ENCODE results near the gene OSBPL10.

Gene OSBPL10

DNA sequence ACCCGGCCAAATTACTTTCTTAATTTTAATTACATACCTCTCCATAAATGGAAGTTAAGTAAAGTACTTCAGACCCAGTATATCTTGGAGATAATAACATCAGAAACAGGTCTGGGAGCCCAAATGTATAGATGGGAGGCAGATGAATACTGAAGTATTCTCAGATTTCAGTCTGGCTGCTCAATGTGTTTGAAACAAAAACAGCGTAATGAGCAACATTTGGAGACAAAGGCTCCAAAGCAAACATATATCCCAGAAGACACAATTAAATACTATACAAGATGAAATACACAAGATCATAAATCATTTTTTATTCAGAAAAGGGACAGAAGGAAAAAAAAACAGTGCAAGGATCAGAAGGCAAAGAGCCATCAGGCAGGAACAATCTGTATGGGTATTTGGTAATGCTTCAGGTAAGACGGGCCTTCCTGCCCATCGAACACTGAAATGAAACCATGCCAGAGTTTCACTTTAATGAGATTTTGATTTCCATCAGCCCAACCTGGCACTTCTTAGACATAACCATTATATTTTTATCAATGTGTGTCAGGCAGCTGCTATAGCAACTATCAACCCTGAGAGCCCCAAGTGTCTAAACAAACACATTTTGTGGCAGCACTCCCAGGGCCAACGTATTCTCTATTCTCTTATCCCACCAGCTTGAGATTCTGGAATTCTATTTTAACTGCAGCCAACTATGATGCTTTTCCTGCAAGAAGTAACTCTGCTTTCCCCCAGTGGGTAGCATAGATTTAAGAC is 237.6 kb downstream of the OSBPL10 start:
- Histone ChIP-seq H3K9ac (ENCODE audit: low read length in 2 of 2) (no peak overlapping the region), H3K27me3 (ENCODE audit: control insufficient read depth in 1 of 2, insufficient read depth in 2 of 2, low read length in 2 of 2) (no peaks in the 10 kb centered on the region), H3K36me3 (ENCODE audit: control insufficient read depth in 2 of 2, insufficient read depth in 2 of 2, low read length in 2 of 2) (no peaks in the 10 kb centered on the region), H3K9me3 (ENCODE audit: control insufficient read depth in 2 of 2, low read length in 2 of 2) (no peaks in the 10 kb centered on the region), H3K4me1 (ENCODE audit: control insufficient read depth, insufficient read depth, low read length) (no peaks in the 10 kb centered on the region), H3K4me3 (ENCODE audit: low read length in 2 of 2) (no peak overlapping the region), H3K27ac (ENCODE audit: low read length) (no peak overlapping the region)

DNA sequence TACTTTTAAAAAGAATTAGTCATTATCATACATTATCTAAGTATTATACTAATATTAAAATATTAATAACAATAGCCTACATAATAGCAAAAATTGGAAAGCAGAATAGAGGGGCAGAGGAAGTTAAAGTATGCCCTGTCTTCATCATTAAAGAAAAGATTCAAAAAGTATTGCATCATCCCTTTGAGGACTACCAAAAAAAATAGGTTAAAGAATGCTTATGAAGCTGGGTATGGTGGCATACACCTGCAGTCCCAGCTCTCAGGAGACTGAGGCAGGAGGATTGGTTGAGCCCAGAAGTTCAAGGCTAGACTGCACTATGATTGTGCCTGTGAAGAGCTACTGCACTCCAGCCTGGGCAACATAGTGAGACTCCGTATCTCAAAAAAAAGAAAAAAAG is 240.7 kb downstream of the OSBPL10 start:
- H3K9ac ChIP-seq (ENCODE audit: low read length in 2 of 2): no peak overlapping the region
- no peak overlapping the region for H3K27ac ChIP-seq (ENCODE audit: low read length)
- H3K4me1 ChIP-seq (ENCODE audit: control insufficient read depth, insufficient read depth, low read length): no peaks in the 10 kb centered on the region
- no peaks in the 10 kb centered on the region for H3K27me3 ChIP-seq (ENCODE audit: control insufficient read depth in 1 of 2, insufficient read depth in 2 of 2, low read length in 2 of 2)
- no peaks in the 10 kb centered on the region for H3K9me3 ChIP-seq (ENCODE audit: control insufficient read depth in 2 of 2, low read length in 2 of 2)
- H3K4me3 ChIP-seq (ENCODE audit: low read length in 2 of 2): no peak overlapping the region
- H3K36me3 ChIP-seq (ENCODE audit: control insufficient read depth in 2 of 2, insufficient read depth in 2 of 2, low read length in 2 of 2): no peaks in the 10 kb centered on the region

DNA sequence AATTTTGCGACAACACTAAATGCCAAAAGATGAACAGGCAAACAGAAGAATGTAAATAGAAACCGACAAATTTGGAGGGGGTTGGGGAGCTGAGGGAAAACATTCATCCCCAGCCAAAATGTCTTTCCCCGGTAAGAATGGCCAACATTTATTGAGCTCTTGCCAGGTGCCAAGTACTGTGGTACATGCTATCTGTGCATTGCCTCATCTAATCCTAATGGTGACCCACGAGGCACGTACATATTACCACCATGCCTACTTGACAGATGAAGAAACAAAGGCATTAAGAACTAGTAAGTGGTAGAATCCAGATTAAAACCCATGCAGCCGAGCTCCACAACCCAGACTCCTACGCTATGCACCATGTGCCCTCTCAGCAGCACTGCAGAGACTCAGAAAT is 242.7 kb downstream of the OSBPL10 start:
- Histone ChIP-seq H3K4me3 (ENCODE audit: low read length in 2 of 2) (no peak overlapping the region), H3K9ac (ENCODE audit: low read length in 2 of 2) (no peak overlapping the region), H3K4me1 (ENCODE audit: control insufficient read depth, insufficient read depth, low read length) (peaks cover under 1% of the 10 kb centered on the region), H3K27ac (ENCODE audit: low read length) (no peak overlapping the region), H3K27me3 (ENCODE audit: control insufficient read depth in 1 of 2, insufficient read depth in 2 of 2, low read length in 2 of 2) (no peaks in the 10 kb centered on the region), H3K36me3 (ENCODE audit: control insufficient read depth in 2 of 2, insufficient read depth in 2 of 2, low read length in 2 of 2) (no peaks in the 10 kb centered on the region), H3K9me3 (ENCODE audit: control insufficient read depth in 2 of 2, low read length in 2 of 2) (no peaks in the 10 kb centered on the region)

DNA sequence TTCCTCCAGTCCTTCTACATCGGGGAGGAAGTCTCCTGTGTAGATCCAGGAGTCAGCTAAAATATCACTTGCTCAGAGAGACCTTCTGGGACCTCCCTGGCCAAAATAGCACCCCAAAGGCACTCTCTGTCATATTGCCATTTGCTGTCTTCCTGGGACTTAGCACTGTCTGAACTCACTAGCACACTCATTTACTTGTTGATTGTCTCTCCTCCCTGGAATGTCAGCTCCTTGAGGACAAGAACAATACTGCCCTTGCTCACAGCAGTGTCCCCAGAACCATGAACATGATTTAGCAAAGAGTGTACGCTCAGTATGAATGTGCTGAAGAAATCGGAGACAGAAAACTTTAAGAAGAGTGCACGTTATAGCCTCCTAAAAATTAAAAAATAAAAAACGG is 245.4 kb downstream of the OSBPL10 start:
- H3K9me3 ChIP-seq (ENCODE audit: control insufficient read depth in 2 of 2, low read length in 2 of 2): no peaks in the 10 kb centered on the region
- H3K4me1 ChIP-seq (ENCODE audit: control insufficient read depth, insufficient read depth, low read length): peaks cover 4% of the 10 kb centered on the region
- H3K9ac ChIP-seq (ENCODE audit: low read length in 2 of 2): no peak overlapping the region
- H3K4me3 ChIP-seq (ENCODE audit: low read length in 2 of 2): no peak overlapping the region
- H3K27ac ChIP-seq (ENCODE audit: low read length): no peak overlapping the region
- H3K27me3 ChIP-seq (ENCODE audit: control insufficient read depth in 1 of 2, insufficient read depth in 2 of 2, low read length in 2 of 2): no peaks in the 10 kb centered on the region
- no peaks in the 10 kb centered on the region for H3K36me3 ChIP-seq (ENCODE audit: control insufficient read depth in 2 of 2, insufficient read depth in 2 of 2, low read length in 2 of 2)

DNA sequence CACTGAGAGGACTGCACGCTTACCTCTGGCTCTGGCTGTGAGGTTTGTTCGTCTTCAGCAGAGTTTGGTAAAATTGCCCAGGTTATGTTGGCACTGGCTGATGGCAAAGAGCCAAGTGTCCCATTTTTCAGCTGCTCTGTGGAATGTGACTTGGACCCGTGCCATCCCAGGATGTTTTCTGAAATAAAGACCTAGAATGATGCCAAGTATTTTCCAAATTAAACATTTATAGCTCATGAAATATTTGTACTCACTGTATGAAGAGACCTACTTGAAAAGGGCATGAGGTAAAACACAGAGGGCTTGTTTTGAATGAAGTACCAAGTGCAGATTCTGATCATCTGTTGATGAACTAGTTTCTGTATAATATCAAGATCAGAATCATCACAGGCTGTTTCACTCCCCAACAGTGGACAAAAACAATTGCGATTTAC is 247.8 kb downstream of the OSBPL10 start:
- Histone ChIP-seq H3K27me3 (ENCODE audit: control insufficient read depth in 1 of 2, insufficient read depth in 2 of 2, low read length in 2 of 2) (no peaks in the 10 kb centered on the region), H3K27ac (ENCODE audit: low read length) (no peak overlapping the region), H3K9me3 (ENCODE audit: control insufficient read depth in 2 of 2, low read length in 2 of 2) (no peaks in the 10 kb centered on the region), H3K9ac (ENCODE audit: low read length in 2 of 2) (no peak overlapping the region), H3K4me3 (ENCODE audit: low read length in 2 of 2) (no peak overlapping the region), H3K4me1 (ENCODE audit: control insufficient read depth, insufficient read depth, low read length) (peaks cover 4% of the 10 kb centered on the region), H3K36me3 (ENCODE audit: control insufficient read depth in 2 of 2, insufficient read depth in 2 of 2, low read length in 2 of 2) (no peaks in the 10 kb centered on the region)

DNA sequence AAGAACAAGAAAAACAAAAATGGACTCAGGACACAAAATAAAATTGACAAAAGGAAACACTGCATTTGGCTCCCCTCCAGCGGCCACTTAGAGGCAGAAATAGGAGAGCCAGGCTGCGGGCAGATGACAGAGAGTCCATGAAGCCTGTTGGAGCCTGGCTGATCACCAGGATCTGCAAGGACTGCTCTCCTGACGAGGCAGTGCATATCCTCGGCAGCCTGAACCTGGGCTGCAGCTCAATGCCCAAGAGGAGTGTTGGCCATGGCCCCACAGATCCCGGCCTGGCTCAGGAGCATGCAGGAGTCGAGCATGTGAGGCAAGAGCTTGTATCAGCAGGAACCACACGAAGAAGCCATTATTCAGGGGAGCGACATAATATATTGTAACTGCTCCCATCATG is 248.5 kb downstream of the OSBPL10 start:
- Histone ChIP-seq H3K27me3 (ENCODE audit: control insufficient read depth in 1 of 2, insufficient read depth in 2 of 2, low read length in 2 of 2) (no peaks in the 10 kb centered on the region), H3K9me3 (ENCODE audit: control insufficient read depth in 2 of 2, low read length in 2 of 2) (no peaks in the 10 kb centered on the region), H3K27ac (ENCODE audit: low read length) (no peak overlapping the region), H3K4me1 (ENCODE audit: control insufficient read depth, insufficient read depth, low read length) (peaks cover 4% of the 10 kb centered on the region), H3K9ac (ENCODE audit: low read length in 2 of 2) (no peak overlapping the region), H3K36me3 (ENCODE audit: control insufficient read depth in 2 of 2, insufficient read depth in 2 of 2, low read length in 2 of 2) (no peaks in the 10 kb centered on the region), H3K4me3 (ENCODE audit: low read length in 2 of 2) (no peak overlapping the region)

DNA sequence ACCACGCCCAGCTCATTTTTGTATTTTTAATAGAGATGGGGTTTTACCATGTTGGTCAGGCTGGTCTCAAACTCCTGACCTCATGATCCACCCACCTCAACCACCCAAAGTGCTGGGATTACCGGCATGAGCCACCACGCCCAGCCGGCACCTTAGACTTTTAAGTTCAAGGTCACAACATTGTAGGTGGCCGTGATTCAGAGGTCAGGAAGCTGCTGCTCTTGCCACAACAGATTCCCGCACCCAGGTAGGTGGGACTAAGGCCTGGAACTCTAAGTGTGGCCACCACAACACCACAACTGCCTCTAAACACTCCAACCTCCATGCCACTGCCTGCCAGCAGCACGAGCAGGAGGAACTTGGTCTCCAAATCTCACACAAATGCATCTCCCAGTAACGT is 251.5 kb downstream of the OSBPL10 start:
- H3K4me3 ChIP-seq (ENCODE audit: low read length in 2 of 2): no peak overlapping the region
- H3K36me3 ChIP-seq (ENCODE audit: control insufficient read depth in 2 of 2, insufficient read depth in 2 of 2, low read length in 2 of 2): no peaks in the 10 kb centered on the region
- no peak overlapping the region for H3K27ac ChIP-seq (ENCODE audit: low read length)
- H3K4me1 ChIP-seq (ENCODE audit: control insufficient read depth, insufficient read depth, low read length): peaks cover 4% of the 10 kb centered on the region
- no peaks in the 10 kb centered on the region for H3K9me3 ChIP-seq (ENCODE audit: control insufficient read depth in 2 of 2, low read length in 2 of 2)
- H3K27me3 ChIP-seq (ENCODE audit: control insufficient read depth in 1 of 2, insufficient read depth in 2 of 2, low read length in 2 of 2): no peaks in the 10 kb centered on the region
- H3K9ac ChIP-seq (ENCODE audit: low read length in 2 of 2): no peak overlapping the region

DNA sequence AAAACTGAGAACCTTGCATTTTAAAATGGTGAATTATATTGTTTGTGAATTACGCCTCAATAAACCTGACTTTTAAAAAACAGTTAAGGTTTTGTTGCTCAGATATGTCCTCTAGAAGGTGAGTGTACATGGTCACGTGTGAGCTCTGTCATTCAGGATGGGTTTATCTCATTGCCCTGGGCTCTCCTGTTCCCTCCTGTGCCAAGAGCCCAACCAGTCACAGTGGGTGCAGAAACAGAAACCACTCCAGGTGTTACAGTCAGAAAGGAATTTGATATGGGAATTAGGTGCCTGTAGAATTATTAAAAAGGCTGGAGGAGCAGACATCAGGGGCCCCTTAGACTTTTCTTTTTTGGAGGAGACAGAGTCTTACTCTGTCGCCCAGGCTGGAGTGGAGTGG is 252.0 kb downstream of the OSBPL10 start:
- Histone ChIP-seq H3K27me3 (ENCODE audit: control insufficient read depth in 1 of 2, insufficient read depth in 2 of 2, low read length in 2 of 2) (no peaks in the 10 kb centered on the region), H3K4me1 (ENCODE audit: control insufficient read depth, insufficient read depth, low read length) (peaks cover 4% of the 10 kb centered on the region), H3K4me3 (ENCODE audit: low read length in 2 of 2) (no peak overlapping the region), H3K9ac (ENCODE audit: low read length in 2 of 2) (no peak overlapping the region), H3K9me3 (ENCODE audit: control insufficient read depth in 2 of 2, low read length in 2 of 2) (no peaks in the 10 kb centered on the region), H3K27ac (ENCODE audit: low read length) (no peak overlapping the region), H3K36me3 (ENCODE audit: control insufficient read depth in 2 of 2, insufficient read depth in 2 of 2, low read length in 2 of 2) (no peaks in the 10 kb centered on the region)

DNA sequence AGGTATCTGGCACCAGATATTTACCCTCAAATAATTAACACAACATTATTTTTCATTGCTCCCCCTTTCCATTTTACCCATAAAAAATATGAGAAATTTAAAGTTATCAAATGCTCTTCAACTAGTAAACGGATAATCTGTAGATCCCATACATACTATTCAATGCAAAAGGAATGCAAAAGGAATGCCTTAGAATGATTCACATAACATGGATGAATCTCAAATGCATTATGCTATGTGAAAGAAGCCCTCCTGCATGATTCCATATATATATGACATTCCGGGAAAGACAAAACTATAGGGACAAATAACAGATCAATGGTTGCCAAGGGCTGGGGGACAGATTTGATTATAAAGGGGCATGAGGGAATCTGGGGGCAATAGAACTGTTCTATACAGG is 252.7 kb downstream of the OSBPL10 start:
- no peaks in the 10 kb centered on the region for H3K9me3 ChIP-seq (ENCODE audit: control insufficient read depth in 2 of 2, low read length in 2 of 2)
- no peak overlapping the region for H3K9ac ChIP-seq (ENCODE audit: low read length in 2 of 2)
- no peaks in the 10 kb centered on the region for H3K27me3 ChIP-seq (ENCODE audit: control insufficient read depth in 1 of 2, insufficient read depth in 2 of 2, low read length in 2 of 2)
- no peak overlapping the region for H3K27ac ChIP-seq (ENCODE audit: low read length)
- H3K4me1 ChIP-seq (ENCODE audit: control insufficient read depth, insufficient read depth, low read length): peaks cover 4% of the 10 kb centered on the region
- H3K4me3 ChIP-seq (ENCODE audit: low read length in 2 of 2): no peak overlapping the region
- no peaks in the 10 kb centered on the region for H3K36me3 ChIP-seq (ENCODE audit: control insufficient read depth in 2 of 2, insufficient read depth in 2 of 2, low read length in 2 of 2)

DNA sequence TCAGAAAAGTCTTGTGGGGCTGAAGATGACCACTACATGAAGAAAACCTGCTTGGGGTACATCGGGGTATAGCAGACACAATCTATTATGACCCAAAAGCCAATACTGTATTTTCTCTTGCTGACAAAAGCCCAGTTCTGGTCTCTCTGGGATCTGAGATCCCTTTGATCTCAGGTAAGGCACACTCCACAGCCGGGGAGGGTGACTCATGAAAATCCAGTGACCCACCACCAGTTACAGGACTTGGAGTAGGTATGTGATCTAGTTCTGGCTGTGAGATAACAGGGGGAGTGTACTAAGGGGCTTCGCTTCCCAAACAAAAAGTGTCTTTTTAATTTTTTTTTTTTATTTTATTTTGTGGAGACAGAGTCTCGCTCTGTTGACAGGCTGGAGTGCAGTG is 255.1 kb downstream of the OSBPL10 start:
- Histone ChIP-seq H3K9me3 (ENCODE audit: control insufficient read depth in 2 of 2, low read length in 2 of 2) (no peaks in the 10 kb centered on the region), H3K4me3 (ENCODE audit: low read length in 2 of 2) (no peak overlapping the region), H3K27ac (ENCODE audit: low read length) (no peak overlapping the region), H3K9ac (ENCODE audit: low read length in 2 of 2) (no peak overlapping the region), H3K27me3 (ENCODE audit: control insufficient read depth in 1 of 2, insufficient read depth in 2 of 2, low read length in 2 of 2) (no peaks in the 10 kb centered on the region), H3K4me1 (ENCODE audit: control insufficient read depth, insufficient read depth, low read length) (no peaks in the 10 kb centered on the region), H3K36me3 (ENCODE audit: control insufficient read depth in 2 of 2, insufficient read depth in 2 of 2, low read length in 2 of 2) (no peaks in the 10 kb centered on the region)

DNA sequence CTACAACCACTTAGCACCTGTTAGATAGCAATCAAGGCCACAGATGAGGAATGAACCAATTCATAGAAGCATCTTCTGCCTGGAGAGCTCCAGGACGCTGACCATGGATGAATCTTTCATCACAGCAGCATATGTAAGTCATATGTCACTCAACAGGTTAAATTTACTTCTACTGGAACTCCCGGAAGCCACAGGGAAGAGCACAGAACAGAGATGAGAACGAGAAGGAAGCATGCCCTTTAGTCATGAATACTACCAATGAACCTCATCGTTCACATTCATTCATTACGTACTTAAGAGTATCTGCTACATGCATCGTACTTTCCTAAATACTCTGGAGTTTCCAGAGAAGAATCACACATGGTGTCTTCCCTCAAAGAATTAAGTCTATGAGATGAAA is 255.5 kb downstream of the OSBPL10 start:
- H3K36me3 ChIP-seq (ENCODE audit: control insufficient read depth in 2 of 2, insufficient read depth in 2 of 2, low read length in 2 of 2): no peaks in the 10 kb centered on the region
- no peak overlapping the region for H3K4me3 ChIP-seq (ENCODE audit: low read length in 2 of 2)
- no peaks in the 10 kb centered on the region for H3K4me1 ChIP-seq (ENCODE audit: control insufficient read depth, insufficient read depth, low read length)
- H3K9me3 ChIP-seq (ENCODE audit: control insufficient read depth in 2 of 2, low read length in 2 of 2): no peaks in the 10 kb centered on the region
- H3K9ac ChIP-seq (ENCODE audit: low read length in 2 of 2): no peak overlapping the region
- H3K27me3 ChIP-seq (ENCODE audit: control insufficient read depth in 1 of 2, insufficient read depth in 2 of 2, low read length in 2 of 2): no peaks in the 10 kb centered on the region
- H3K27ac ChIP-seq (ENCODE audit: low read length): no peak overlapping the region
